Neural cell (in vitro differentiated cells): ENCODE results near the gene GP2. TPM values are rescaled to one million over a fixed set of nuclear protein-coding genes. Genes with fewer than 3 reads are reported as not detected.

Experiments
- H2AFZ ChIP-seq: fragments of 200-600, 300-800 bp; sonication (generic), shearing (Covaris generic); 2 replicates; pipeline ENCODE4 v1.6.0; 2014; ENCODE audit warnings: low read depth, mild to moderate bottlenecking, antibody characterized with exemption, low read length, moderate library complexity
- H3F3A ChIP-seq: fragments of 200-600 bp; shearing (Covaris generic); 2 replicates; pipeline ENCODE4 v1.6.1; 2016; ENCODE audit warnings: mild to moderate bottlenecking, moderate library complexity, mixed read lengths, antibody characterized with exemption, low read length; ENCODE audit not compliant: insufficient read depth, poor library complexity, severe bottlenecking
- H3K27ac ChIP-seq: fragments of 200-600, 300-800 bp; sonication (generic), shearing (Covaris generic); 2 replicates; pipeline ENCODE4 v1.5.1; 2014; ENCODE audit warnings: mild to moderate bottlenecking, low read length, moderate library complexity
- H3K27me3 ChIP-seq: fragments of 300-800, 200-600 bp; sonication (generic), shearing (Covaris generic); 2 replicates; pipeline ENCODE4 v1.6.0; 2014; ENCODE audit warnings: mild to moderate bottlenecking, low read depth, low read length, moderate library complexity; ENCODE audit not compliant: insufficient read depth
- H3K36me3 ChIP-seq: fragments of 300-800, 200-600 bp; sonication (generic), shearing (Covaris generic); 2 replicates; pipeline ENCODE4 v1.5.1; 2014; ENCODE audit warnings: mild to moderate bottlenecking, antibody characterized with exemption, low read length, moderate library complexity; ENCODE audit not compliant: insufficient read depth
- H3K4me2 ChIP-seq: fragments of 300-800, 200-600 bp; sonication (generic), shearing (Covaris generic); 2 replicates; pipeline ENCODE4 v1.6.0; 2014; ENCODE audit warnings: mild to moderate bottlenecking, low read length
- H3K4me3 ChIP-seq: fragments of 300-800, 200-600 bp; sonication (generic), shearing (Covaris generic); 2 replicates; pipeline ENCODE4 v1.5.1; 2014; ENCODE audit warnings: mild to moderate bottlenecking, low read length, moderate library complexity
- H3K79me2 ChIP-seq: fragments of 200-600 bp; shearing (Covaris generic); replicated peaks from 2 replicates; pipeline ENCODE4 v1.6.0; 2014; ENCODE audit warnings: mild to moderate bottlenecking, low read length, moderate library complexity; ENCODE audit not compliant: insufficient read depth
- H3K9ac ChIP-seq: fragments of 300-800, 200-600 bp; sonication (generic), shearing (Covaris generic); 2 replicates; pipeline ENCODE4 v1.6.1; 2016; ENCODE audit warnings: mild to moderate bottlenecking, low read length, mixed read lengths
- H3K9me2 ChIP-seq: fragments of 200-600 bp; shearing (Covaris generic); 2 replicates; pipeline ENCODE4 v1.6.1; 2016; ENCODE audit warnings: mild to moderate bottlenecking, low read length, mixed read lengths; ENCODE audit not compliant: insufficient read depth
- H3K9me3 ChIP-seq: fragments of 200-600, 300-800 bp; sonication (generic), shearing (Covaris generic); 2 replicates; pipeline ENCODE4 v1.6.1; 2016; ENCODE audit warnings: mild to moderate bottlenecking, mixed run types, low read length, moderate library complexity, mixed read lengths
- H4K20me1 ChIP-seq: fragments of 200-600 bp; shearing (Covaris generic); 2 replicates; pipeline ENCODE4 v1.6.1; 2016; ENCODE audit warnings: mild to moderate bottlenecking, mixed run types; ENCODE audit not compliant: insufficient read depth
- CTCF ChIP-seq: fragments of 450-650 bp; IDR thresholded peaks from 2 replicates; pipeline ENCODE4 v1.5.1; 2014; ENCODE audit warnings: antibody characterized with exemption, mild to moderate bottlenecking, moderate library complexity; ENCODE audit not compliant: poor library complexity, severe bottlenecking
- EP300 ChIP-seq: fragments of 450-650 bp; conservative IDR thresholded peaks from 2 replicates; pipeline ENCODE4 v1.6.1; 2014; ENCODE audit warnings: antibody characterized with exemption, mild to moderate bottlenecking, moderate library complexity; ENCODE audit not compliant: poor library complexity, severe bottlenecking
- EZH2 ChIP-seq: fragments of 200-600, 300-800 bp; shearing (Covaris generic), sonication (generic); IDR thresholded peaks from 2 replicates; pipeline ENCODE4 v1.6.1; 2014; ENCODE audit warnings: antibody characterized with exemption, low read length, borderline replicate concordance, mild to moderate bottlenecking; ENCODE audit not compliant: insufficient read depth, poor library complexity, severe bottlenecking
- MXI1 ChIP-seq: fragments of 450-650 bp; conservative IDR thresholded peaks from 2 replicates; pipeline ENCODE4 v1.6.1; 2014; ENCODE audit warnings: antibody characterized with exemption, mild to moderate bottlenecking; ENCODE audit not compliant: poor library complexity, severe bottlenecking
- POLR2AphosphoS5 ChIP-seq: IDR thresholded peaks from 2 replicates; pipeline ENCODE4 v1.6.1; 2012
- RAD21 ChIP-seq: fragments of 450-650 bp; conservative IDR thresholded peaks from 2 replicates; pipeline ENCODE4 v1.6.1; 2014; ENCODE audit warnings: antibody characterized with exemption, mild to moderate bottlenecking, moderate library complexity
- REST ChIP-seq: IDR thresholded peaks from 2 replicates; pipeline ENCODE4 v1.6.1; 2012; ENCODE audit warnings: borderline replicate concordance
- SMC3 ChIP-seq: fragments of 450-650 bp; conservative IDR thresholded peaks from 2 replicates; pipeline ENCODE4 v1.6.1; 2014; ENCODE audit warnings: antibody characterized with exemption, mild to moderate bottlenecking, moderate library complexity; ENCODE audit not compliant: poor library complexity
- TAF1 ChIP-seq: IDR thresholded peaks from 2 replicates; pipeline ENCODE4 v1.6.1; 2012; ENCODE audit warnings: low read depth
- polyA plus RNA-seq: library from polyadenylated mRNA; depleted of rRNA; stranded (reverse); fragments of >200 nt; gene quantifications from 2 replicates; pipeline ENCODE4 v1.2.3, GENCODE V29; 2014

Gene GP2
- polyA plus RNA-seq, 1 donor from 2014 or later = not detected

GRCh38 chr16:20271893-20272292 is 55.4 kb downstream of the GP2 start:
- Histone ChIP-seq H3K9ac (no peak overlapping the region), H3K4me3 (no peak overlapping the region), H3K27me3 (no peaks in the 10 kb centered on the region), H3K79me2 (no peaks in the 10 kb centered on the region), H3F3A (no peaks in the 10 kb centered on the region), H3K36me3 (no peaks in the 10 kb centered on the region), H3K4me2 (no peak overlapping the region), H3K9me2 (no peaks in the 10 kb centered on the region), H4K20me1 (no peaks in the 10 kb centered on the region), H3K27ac (no peak overlapping the region), H3K9me3 (no peaks in the 10 kb centered on the region), H2AFZ (no peak overlapping the region)
- TF ChIP-seq REST = no peak
- TF ChIP-seq EP300 = no peak
- TF ChIP-seq CTCF = no peak
- TF ChIP-seq POLR2AphosphoS5 = no peak

- no peaks in the 10 kb centered on the region for H3K27me3 ChIP-seq
- no peak overlapping the region for H3K4me3 ChIP-seq
- H3K9me3 ChIP-seq = no peaks in the 10 kb centered on the region
- no peaks in the 10 kb centered on the region for H3K36me3 ChIP-seq
- no peak overlapping the region for H2AFZ ChIP-seq
- no peak overlapping the region for H3K4me2 ChIP-seq
- H3F3A ChIP-seq = no peaks in the 10 kb centered on the region
- no peak overlapping the region for H3K9ac ChIP-seq
- H3K79me2 ChIP-seq = no peaks in the 10 kb centered on the region
- no peaks in the 10 kb centered on the region for H4K20me1 ChIP-seq
- H3K27ac ChIP-seq = no peak overlapping the region
- no peaks in the 10 kb centered on the region for H3K9me2 ChIP-seq
- TF ChIP-seq SMC3 = no peak
- no peak for TF ChIP-seq RAD21
- TF ChIP-seq EZH2 = no peak
- no peak for TF ChIP-seq REST
- TF ChIP-seq EP300 = no peak
- TF ChIP-seq TAF1 = no peak
- TF ChIP-seq CTCF = no peak
- TF ChIP-seq MXI1 = no peak
- TF ChIP-seq POLR2AphosphoS5 = no peak
These were observed 58.9 kb downstream of the GP2 start for GRCh38 chr16:20268409-20268808.
